Right lobe of liver (tissue), 4 donors: ENCODE data around the gene ELP2.

ENCODE experiments used
- CTCF ChIP-seq, 4 donors: fragments of 200-600 bp in 3 of 4; fragments of 450-650 bp in 1 of 4; IDR thresholded peaks; one replicate each; pipeline versions ENCODE4 v1.5.1 to v1.8.0; 2016 to 2022; ENCODE audit warnings: antibody characterized with exemption in 4 of 4, mild to moderate bottlenecking in 2 of 4
- POLR2A ChIP-seq: fragments of 450-650 bp; IDR thresholded peaks from one replicate; pipeline ENCODE4 v1.6.1; 2017; ENCODE audit warnings: antibody characterized with exemption, mild to moderate bottlenecking
- donor health status: DM: no; HTN: no; CAD: no.
- donor health status: DM: no; HTN: no; CAD: no.
- donor health status: DM: no; HTN: yes; CAD: no.

GRCh38 chr18:36207303-36207702 is 77.6 kb downstream of the ELP2 start:
- no peak for TF ChIP-seq POLR2A
- TF ChIP-seq CTCF (IDR thresholded peaks at IDR 0.05) = no peak
